ENCODE results near the gene TAS1R2.

The TAS1R2 gene

DNA sequence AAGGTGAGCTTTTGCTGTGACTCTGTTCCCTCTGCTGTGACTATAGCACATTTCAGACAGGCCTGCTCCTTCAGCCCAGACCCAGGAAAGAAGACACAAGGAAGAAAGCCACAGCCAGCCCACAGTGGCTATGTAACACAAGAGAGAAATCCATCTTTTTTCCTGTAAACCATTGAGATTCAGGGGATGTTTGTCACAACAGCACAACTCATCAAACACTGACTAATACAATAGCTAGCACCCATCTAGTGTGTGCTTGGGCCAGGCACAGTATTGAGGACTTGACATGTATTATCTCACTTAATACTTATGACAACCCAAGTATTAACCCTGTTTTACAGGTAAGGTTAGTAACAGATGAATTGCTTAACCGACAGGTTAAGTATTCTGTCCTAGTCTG is 29.8 kb downstream of the TAS1R2 start:
- in situ Hi-C loops (cut with HindIII; ENCODE audit: low sequenced_read_pairs), result no loop called here

DNA sequence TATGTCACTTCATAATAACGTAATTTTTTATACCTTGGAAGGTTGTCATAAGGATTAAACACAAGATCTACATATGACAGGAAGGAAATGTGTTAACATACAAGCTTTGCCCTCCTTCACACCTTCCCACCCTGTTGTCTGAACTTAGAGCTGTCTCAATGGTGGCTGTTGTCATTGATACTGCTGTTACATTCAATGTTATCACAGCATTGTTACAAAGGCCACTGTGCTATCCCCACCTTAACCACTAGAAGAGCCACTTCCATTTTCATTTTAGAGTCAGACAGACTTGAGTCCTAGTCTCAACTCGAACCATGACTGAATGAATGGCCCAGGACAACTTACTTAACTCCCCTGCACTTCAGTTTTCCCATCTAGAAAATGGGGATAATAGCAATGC is 31.2 kb downstream of the TAS1R2 start:
- in situ Hi-C loops (cut with HindIII; ENCODE audit: low sequenced_read_pairs), result no loop called here

DNA sequence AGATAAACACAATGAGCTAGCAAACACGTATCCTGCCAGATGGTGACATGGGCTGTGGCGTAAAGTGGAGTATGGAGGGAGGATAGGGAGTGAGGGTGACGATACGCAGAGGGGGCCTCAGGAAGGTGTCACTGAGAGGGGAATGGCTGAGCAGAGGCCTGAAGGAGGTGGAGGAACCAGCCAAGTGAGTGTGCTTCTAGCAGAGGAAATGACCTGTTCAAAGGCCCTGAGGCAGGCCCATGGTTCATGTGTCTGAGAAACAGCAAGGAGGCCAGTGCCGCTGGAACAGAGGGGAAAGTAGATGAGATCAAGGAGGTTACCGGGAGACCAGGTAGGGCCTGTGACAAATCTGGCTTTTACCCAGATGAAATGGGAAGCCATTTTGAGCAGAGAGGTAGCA is 36.0 kb downstream of the TAS1R2 start:
- in situ Hi-C loops (cut with HindIII; ENCODE audit: low sequenced_read_pairs), result no loop called here

DNA sequence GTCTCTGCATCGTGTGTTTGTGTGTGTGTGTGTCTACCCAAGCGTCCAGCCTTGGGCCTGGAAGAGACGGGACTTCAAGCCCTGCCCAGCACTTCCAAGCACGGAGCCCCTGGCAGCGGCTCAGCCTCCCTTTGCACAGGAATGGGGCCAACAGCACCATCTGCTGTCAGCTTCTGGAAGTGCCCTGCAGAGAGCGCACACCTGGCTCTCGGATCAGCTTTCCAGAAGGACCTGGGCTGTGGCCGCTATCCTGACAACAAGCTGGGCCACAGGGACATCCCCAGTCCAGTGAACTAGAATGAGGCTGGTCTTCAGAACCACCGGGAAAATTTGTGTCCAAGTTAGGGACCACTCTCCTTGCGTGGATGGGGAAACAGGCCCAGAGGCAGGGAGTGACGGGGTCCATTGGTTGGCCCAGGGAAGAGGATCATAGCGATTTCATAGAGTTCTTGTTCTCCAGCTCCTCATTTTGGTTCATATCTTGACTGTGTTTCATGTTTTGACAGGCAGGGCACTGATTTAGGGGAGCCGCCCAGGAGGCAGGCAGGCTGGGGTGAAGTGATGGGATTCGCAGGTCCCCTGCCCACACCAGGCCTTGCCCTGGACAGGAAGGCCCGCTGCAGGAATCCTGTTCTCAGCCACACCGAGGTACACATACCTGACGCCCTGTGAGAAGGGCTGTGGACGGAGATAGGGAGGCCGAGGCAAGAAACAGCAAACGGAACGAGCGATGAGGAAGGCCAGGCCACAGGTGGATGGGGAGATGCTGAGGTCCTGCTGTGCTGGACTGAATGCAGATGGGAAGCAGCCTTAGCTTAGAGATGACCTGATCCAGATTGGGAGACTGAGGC is 38.4 kb downstream of the TAS1R2 start:
- in situ Hi-C loops (cut with HindIII; ENCODE audit: low sequenced_read_pairs), result no loop called here

DNA sequence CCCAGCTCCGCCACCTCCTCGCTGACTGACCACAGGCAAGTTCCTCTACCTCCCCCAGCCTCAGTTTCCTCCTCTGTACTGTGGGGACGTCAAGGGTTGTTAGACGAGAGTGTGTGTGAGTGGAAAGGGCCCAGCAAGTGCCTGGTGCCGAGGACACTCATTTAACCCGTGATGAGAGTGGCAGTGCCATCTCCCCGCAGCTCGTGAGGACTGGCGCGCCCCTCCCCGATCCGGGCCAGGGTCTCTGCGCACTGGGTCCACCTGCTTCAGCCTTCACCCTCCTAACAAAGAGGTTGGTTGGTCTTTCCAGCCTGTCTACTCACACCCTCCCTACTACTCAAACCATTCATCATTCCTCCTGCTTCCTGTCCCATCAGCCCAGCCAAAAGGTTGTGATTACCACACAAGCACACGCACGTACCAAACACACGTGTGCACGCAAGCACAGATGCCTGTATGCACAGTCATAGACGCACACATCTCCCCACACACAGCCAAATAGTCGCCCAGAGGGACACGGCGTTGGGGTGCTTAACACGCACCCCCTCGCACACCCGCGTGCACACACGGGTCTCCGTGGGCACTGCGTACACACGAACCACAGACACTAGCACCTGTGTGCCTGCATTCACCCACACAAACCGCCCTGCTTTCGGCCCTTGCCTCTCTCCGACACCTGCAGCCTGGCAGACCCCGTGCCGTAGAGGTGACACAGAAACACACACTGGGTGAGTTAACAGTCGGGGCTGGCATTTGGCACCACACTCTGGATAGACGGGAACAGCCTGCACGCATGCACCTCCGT is 39.3 kb downstream of the TAS1R2 start:
- in situ Hi-C loops (cut with HindIII; ENCODE audit: low sequenced_read_pairs), result no loop called here

DNA sequence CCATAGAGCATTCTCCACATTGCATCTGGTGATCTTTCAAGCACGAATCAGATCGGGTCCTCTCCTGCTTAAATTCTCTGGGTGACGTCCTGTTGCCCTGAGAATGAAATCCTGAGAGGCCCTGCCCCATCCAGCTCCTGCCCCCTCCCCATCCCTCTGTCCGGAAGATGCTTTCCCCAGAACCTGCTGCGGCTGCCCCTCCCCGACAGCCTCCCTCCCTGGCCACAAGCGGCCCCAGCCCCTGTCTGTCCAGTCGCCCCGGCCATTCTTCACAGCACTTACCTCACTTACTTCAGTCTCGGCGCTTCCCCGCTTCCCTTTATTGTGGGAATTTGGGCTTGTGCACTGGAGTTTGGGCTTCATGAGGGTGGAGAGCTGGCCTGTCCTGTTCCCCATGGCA is 40.3 kb downstream of the TAS1R2 start:
- in situ Hi-C loops (cut with HindIII; ENCODE audit: low sequenced_read_pairs), result no loop called here

DNA sequence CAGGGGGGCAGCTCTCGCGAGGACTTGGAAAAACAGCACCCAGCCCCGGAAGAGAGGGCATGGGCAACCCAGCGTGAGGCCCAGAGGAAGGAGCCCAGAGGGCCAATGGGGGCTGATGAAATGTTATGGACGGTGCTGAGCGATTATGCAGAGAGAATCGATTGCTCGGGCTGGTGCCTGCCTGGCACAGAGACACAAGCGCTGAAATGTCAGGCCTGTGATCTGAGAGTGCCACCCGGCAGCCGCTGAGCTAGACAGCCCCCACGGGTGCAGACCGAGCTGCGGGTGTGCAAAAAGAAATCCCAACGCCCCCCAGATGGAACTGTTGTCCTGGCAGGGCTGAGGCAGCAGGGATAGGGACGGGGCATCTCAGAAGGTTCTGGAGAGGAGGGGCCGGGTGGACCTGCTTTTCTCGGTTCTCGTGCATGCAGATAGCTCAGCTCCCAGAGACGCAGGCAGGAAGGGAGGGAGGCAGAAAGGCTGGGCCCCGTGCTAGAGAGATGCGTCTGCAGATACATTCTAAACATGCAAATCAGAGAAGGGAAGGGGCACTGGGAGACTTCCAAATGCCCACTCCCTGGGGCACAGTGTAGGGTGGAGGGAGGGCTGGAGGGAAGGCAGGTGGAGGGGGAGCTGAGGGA is 41.5 kb downstream of the TAS1R2 start:
- in situ Hi-C loops (cut with HindIII; ENCODE audit: low sequenced_read_pairs), result no loop called here

DNA sequence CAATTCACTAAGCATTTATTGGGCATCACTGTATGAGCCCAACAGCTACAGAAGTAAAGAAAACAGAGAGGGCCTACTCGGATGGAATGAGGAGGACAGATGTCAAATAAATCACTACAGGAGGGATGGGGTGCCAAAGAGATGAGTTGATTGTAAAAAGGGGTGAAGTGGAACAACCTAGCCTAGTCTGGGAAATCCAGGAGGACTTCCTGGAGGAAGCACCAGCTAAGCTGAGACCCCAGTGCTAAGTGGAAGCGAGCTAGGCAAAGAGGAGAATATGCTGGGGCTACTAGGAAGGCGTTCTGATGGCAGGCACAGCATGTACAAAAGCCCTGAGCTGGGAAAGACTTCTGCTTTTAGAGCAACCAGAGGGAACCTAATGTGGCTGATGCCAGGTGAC is 42.1 kb downstream of the TAS1R2 start:
- in situ Hi-C loops (cut with HindIII; ENCODE audit: low sequenced_read_pairs), result no loop called here

DNA sequence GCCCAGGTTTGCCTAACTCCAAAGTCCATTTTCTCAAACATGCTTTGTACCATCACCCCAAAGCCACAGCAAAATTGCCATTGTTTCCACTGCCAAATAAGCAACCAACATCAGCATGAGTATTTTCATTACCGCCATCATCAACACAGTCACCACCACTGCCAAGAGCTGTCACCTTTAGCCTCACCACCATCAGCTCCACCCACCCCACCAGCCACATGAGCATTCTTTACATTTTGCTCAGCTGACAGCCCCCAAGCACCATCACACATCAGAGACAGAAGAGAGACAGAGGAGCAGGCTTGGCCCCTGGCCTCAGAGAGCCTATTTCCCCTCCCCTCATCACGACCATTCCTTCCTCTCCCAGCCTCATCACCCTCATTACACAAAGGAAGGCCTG is 42.7 kb downstream of the TAS1R2 start:
- in situ Hi-C loops (cut with HindIII; ENCODE audit: low sequenced_read_pairs), result no loop called here

DNA sequence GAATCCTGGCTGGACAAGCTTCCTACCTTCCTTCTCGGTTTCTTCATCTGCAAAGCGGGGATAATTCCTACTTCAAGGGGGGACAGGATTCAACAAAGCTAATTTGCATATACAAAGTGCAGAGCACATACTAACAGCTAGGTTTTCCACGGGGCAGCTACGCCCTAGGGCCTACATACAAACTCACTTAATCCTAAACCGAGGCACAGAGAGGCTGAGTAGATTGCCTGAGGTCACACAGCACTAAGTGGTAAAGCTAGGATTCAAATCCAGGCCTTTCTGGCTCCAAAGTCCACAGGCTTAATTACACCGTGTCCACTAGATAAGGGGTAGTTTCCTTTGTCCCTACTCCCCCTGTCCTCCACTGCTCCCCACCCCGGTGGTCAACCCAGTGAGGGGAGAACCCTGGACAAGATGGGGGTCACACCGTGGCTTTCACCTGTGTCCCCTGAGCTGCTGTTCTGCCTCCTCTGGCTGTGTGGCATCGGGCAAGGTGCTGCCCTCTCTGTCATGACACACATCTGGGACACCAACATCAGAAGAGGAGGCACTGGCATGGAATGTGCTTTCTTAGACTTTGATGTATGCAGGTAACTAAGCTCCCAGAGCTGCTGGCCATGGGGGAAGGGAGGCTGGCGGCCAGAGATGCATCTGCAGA is 44.5 kb downstream of the TAS1R2 start:
- in situ Hi-C loops (cut with HindIII; ENCODE audit: low sequenced_read_pairs), result loop anchor here (5.0 kb wide), 1 partner anchor 108 kb away; no protein-coding TSS in a partner anchor

DNA sequence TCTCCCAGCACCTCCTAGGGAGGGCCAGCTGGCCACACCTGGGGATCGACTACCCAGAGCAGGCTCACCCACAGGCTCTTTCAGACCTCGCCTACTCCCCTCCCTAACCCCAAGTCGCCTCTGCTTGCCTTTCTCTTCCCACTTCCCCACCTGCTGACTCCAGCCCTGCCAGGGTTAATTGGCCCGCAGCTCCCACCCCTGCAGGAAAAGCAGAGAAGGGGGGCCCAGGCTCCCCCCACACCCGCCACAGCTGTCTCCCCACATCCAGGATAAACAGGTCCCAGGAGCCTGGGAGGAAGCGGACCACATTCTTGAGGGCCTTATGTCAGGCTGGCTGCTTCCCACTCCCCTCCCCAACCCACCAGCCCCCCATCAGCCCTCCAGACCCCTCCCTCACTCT is 45.0 kb downstream of the TAS1R2 start:
- in situ Hi-C loops (cut with HindIII; ENCODE audit: low sequenced_read_pairs), result loop anchor here (5.0 kb wide), 1 partner anchor 107 kb away; no protein-coding TSS in a partner anchor

DNA sequence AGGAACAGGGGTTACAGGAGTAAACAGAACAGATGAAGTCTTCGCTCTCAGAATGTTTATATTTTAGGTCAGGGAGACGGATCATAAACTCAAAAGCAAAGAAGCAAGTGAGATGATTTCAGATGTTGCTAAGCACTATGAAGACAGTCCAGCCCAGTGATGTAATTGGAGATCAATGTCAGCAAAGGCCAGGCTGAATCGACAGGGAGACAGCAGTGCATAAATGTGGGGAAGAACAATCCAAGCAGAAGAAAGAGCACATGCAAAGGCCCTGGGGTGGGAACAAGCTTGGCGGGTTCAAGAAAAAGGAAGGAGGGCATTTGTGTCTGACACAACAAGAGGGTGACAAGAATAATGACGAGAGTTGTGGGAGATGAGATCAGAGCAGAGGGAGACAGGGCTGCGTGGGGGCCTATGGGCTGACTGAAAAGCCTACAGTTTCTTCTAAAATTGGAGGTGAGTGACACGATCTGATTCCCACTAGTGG is 47.0 kb downstream of the TAS1R2 start:
- in situ Hi-C loops (cut with HindIII; ENCODE audit: low sequenced_read_pairs), result loop anchor here (5.0 kb wide), 1 partner anchor 105 kb away; no protein-coding TSS in a partner anchor

DNA sequence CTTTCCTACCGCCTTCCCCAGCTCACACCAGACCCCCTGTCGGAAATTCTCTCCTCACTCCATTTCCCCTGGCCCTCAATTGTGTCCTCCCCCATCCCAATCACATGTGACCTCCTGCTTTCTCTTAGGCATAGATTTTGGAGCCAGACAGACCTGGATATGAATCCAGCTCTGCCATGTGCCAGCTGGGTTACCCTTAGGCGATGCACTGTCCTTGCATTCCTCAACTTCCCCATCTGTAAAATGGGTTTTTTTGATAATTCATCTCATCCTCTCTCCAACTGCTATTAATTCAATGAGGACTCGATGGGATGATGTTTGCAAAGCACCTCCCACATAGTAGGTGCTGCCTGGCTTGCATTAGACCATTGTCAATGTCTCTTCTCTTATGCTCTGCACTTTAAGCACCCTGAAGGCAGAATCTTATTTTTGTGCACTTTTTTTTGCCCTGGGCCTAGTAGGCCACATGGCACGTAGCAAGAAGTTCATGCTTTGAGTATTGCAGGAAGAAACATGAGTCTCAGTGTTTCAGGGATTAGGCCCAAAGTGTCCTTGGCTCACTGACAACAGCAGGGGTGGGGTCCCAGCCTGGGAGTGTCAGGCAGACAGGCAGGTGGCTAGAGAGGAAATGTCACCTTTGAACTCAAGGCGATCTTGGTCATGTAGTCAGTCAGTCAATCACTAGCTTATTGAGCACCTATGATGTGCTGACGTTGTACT is 47.6 kb downstream of the TAS1R2 start:
- in situ Hi-C loops (cut with HindIII; ENCODE audit: low sequenced_read_pairs), result loop anchor here (5.0 kb wide), 1 partner anchor 105 kb away; no protein-coding TSS in a partner anchor

DNA sequence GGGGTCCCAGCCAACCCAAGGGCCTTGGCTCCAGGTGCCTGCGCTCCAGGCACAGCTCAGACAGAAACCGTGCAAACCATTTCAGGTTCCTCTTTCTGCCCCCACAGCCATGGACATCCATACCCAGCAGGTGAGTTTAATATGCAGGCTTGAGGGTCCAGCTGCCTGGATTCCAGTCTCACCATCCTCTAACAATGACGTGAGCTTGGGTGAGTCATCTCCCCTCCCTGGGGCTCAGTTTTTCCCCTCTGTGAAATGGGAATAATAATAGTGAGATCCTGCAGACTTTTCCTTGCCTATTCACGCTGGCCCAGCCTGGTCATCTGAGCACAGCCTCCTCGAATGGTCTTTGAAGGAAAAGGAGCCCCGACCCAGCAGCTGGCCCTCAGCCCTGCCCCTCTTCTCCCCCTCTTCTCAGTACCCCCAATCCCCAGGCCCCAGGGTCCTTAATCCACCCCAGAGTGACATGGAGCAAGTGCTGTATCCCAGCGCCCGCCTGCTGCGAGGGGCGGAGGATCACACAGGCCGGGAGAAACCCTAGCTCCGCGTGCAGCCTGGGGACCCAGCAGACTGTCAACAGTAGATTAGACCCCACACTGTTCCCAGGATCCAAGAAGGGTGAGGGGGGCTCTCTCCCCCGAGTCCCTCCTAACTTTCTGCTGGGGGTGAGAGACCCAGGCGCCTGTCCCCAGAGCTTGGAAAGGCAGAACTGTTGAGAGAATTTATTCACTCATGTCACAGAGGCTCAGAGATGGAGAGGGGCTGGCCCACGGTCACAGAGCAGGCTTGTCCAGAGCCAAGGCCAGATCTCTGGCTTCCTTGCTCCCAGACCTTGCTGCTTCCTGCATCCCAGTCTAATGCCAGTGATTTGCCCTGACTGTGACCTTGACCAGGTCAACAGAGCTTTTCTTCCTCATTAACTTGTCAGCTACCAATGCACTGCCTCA is 49.2 kb downstream of the TAS1R2 start:
- in situ Hi-C loops (cut with HindIII; ENCODE audit: low sequenced_read_pairs), result loop anchor here (5.0 kb wide), 1 partner anchor 103 kb away; no protein-coding TSS in a partner anchor

DNA sequence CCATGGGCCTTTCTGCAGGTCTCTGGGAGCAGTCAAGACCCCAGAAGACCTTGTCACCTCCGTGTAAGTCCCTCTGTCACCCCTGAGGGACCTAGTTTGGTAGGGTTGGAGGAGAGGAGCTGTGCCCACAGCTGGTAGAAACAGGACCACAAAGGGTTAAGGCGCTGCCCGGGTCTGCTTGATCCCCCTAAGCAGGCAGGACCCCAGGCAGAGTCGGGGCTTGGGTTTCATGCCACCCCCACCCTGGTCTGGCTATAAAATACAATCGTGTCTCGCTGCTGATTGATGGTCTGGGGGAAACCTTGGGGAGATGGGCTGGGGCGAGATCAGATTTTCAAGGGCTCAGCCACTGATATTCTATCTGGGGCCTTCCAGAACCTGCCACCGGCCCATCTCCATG is 50.9 kb downstream of the TAS1R2 start:
- in situ Hi-C loops (cut with HindIII; ENCODE audit: low sequenced_read_pairs), result no loop called here

DNA sequence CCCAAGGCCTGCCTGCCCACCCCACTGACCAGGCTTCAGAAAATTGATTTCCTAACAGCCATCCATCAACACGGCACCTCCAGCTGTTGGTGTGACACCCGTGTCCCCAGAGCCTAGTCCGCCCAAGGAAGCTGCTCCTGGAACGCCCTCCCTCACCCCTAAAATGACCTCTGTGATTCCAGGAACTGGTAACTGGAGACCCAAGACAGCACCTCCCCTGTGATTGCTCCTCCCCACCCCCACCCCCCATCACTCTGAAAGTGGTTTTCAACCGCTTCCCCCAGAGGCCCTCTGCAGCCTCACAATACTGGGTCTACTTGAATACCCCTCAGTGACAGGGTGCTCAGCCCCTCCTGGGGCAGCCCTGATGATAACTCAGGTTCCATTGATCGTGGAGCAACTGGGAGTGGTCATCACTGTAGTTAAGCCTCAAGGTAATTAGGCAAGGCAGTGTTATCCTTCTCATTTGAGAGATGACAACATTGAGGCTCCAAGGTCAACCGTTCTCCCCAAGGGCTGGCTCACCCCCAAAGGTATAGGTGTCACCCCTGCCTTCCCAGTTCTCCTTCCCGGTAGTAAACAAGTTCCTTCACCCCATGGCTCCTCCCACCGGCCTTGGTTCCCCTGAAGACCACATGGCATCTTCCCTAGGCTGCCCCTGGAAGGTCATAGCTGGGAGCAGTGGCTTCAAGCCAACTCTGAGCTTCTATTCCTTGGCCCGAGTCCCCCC is 52.0 kb downstream of the TAS1R2 start:
- in situ Hi-C loops (cut with HindIII; ENCODE audit: low sequenced_read_pairs), result no loop called here

DNA sequence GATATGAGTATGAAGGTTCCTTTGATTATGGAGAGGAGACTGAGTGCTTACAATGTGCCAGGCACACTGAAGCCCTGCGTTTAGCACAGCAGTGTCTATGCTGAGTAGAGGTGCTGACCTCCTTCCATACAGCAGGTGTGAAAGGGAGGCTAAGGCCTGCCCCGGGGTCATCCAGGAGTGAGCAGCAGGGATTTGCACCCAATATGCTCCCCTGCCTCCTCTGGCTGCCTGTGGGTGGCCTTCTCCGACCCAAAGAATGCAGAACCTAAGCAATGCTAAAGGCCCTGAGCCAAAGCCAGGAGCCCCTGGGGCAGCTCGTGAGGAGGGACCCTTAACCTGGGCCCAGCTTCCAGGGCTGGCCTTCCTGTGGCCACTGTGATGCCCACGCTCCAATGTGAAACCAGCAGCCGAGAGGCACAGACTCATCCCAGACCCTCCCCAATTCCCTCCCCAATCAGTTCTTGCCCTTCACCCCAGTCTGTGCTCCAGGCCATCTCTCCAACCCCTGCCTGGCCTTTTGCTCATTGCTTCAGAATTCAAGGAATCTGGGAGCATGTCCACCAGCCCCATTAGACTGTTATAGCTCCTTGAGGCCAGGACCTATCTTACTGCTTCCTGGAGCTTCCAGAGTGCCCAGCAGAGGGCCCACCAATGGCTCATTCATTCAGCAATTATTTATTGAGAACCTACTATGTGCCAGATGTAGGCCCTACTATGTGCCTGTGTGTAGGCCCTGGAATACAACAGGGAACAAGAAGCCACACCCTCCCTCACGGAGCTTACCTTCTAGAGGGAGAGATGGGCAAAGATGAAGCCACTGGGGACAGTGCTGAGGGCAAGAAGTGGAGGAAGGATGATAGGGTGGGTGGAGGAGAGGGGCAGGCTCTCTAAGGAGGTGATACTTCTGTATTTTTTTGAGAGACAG is 53.3 kb downstream of the TAS1R2 start:
- in situ Hi-C loops (cut with HindIII; ENCODE audit: low sequenced_read_pairs), result no loop called here

Data from endothelial cell of hepatic sinusoid (primary cell).